ENCODE data around the gene IER5L. TPM values are rescaled to one million over a fixed set of nuclear protein-coding genes. Genes with fewer than 3 reads are reported as not detected.

IER5L gene
- total and polyA plus RNA-seq, 2 experiments from 2014 or later: 4.3 to 81.7 TPM

DNA sequence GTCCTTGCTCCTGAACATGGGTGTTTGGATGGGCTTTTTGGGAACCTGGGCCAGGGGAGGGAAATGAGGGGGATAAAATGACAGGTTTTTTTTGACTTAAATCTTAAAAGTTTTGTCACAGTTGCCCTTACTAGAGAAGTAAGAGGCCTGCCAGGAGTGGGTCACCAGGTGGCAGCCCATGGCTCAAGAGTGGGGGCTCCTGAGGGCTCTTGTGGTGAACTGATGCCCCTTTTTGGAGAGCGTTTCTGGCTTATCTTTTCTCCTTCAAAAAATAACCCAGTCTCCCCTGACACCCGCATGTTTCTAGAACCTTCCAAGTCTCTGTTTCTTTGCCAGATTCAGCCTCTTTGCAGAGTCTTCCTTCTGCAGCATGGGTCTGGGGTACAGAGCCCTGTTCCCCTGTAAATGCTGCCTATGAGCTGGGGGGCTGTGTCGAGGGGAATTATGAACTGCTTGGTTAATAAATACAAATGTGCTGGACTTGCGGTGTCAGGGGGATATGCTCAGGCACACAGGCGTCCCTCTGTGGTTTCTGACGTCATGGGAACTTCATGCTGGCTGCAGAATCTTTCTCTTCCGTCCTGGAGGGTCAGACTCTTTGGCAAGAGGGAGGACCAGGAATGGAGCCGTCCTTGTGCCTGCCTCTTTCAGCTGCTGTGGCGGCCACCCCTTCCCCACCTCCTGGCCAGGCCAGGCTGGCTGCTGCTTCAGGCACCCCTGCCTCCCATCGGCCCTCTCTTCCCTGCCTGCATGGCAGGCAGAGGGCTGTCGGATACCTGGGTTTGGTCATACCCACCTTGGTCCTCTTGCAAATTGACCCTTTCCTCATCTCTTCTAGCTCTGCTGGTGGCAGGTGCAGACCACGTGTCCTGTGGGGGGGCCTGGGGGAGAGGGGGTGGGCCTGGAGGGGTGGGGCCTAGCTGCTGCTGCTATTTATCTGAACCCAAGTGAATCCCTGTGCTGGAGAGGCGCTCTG is 36.7 kb downstream of the IER5L start:
- Histone ChIP-seq H3F3A (ENCODE audit: insufficient read depth) (peaks cover 24% of the 10 kb centered on the region), H2AFZ (no peak overlapping the region), H3K4me1 (ENCODE audit: insufficient read depth) (peaks cover 70% of the 10 kb centered on the region), H4K20me1 (ENCODE audit: insufficient read depth) (no peaks in the 10 kb centered on the region), H3K4me3 (peak overlapping the region; percentile 50), H3K9me3 (ENCODE audit: low read depth) (no peaks in the 10 kb centered on the region), H3K27ac (peak overlapping the region; percentile 100), H3K36me3 (ENCODE audit: low read depth) (no peaks in the 10 kb centered on the region), H3K9me2 (ENCODE audit: insufficient read depth) (no peaks in the 10 kb centered on the region), H3K27me3 (replicated peaks; ENCODE audit: insufficient read depth) (no peaks in the 10 kb centered on the region), H3K4me2 (ENCODE audit: unreplicated experiment) (peak overlapping the region; percentile 78), H3K9ac (peak overlapping the region; percentile 99), H3K79me2 (ENCODE audit: insufficient read depth) (peaks cover 30% of the 10 kb centered on the region)
- WGBS, 2 experiments (ENCODE audit: low coverage in 1 of 2, low lambda C conversion rate in 2 of 2, missing lambda C conversion rate in 2 of 2): 13 to 14% methylated on average over 13 of the region's 13 CpGs
- peak; percentile 96 for DNase-seq
- in situ Hi-C loops (cut with MboI): no loop called here
- TF ChIP-seq EZH2 (IDR thresholded peaks at IDR 0.05; ENCODE audit: insufficient read depth, poor library complexity, severe bottlenecking) (no peak), EZH2phosphoT487 (IDR thresholded peaks at IDR 0.05; ENCODE audit: insufficient read depth, low read depth) (no peak)

DNA sequence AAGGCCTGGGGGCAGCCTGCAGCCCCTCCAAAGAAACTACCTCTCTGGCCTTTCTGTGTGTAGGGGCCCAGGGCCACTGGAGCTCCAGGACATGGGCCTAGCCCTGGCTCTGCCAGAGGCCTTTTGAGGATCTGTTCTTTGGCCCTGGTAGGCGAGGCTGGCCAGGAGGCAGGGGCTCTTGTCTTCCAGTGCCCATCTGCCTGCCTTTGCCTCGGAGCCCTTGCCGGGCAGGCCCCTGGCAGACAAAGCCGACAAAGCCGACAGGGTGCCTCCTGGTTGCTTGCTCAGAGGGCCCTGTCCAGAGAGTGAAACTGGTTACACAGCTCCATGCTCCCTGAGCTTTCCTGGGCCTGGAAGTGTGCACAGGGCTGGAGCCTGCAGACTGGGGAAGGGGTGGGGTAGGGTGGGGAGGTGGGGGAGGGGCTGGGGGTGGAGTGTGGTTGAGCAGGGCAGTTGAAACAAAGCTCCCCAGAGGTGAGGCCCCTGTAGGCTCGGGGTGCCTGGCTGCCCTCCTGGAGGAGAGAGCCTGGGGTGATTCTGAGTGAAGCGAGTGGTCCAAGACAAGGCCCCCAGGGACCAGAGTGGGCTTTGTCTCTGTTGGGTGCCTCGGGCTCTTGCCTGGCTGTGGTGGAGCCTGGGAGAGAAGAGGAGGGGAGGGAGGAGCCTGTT is 37.5 kb downstream of the IER5L start:
- peaks cover 24% of the 10 kb centered on the region for H3F3A ChIP-seq (ENCODE audit: insufficient read depth)
- peaks cover 30% of the 10 kb centered on the region for H3K79me2 ChIP-seq (ENCODE audit: insufficient read depth)
- DNase-seq: peak; percentile 78
- H3K27ac ChIP-seq: peak overlapping the region; percentile 100
- no peaks in the 10 kb centered on the region for H3K36me3 ChIP-seq (ENCODE audit: low read depth)
- TF ChIP-seq EZH2 (IDR thresholded peaks at IDR 0.05; ENCODE audit: insufficient read depth, poor library complexity, severe bottlenecking): no peak
- TF ChIP-seq EZH2phosphoT487 (IDR thresholded peaks at IDR 0.05; ENCODE audit: insufficient read depth, low read depth): no peak
- H3K4me1 ChIP-seq (ENCODE audit: insufficient read depth): peaks cover 61% of the 10 kb centered on the region
- no peaks in the 10 kb centered on the region for H4K20me1 ChIP-seq (ENCODE audit: insufficient read depth)
- peak overlapping the region; percentile 70 for H3K4me3 ChIP-seq
- peak overlapping the region; percentile 92 for H3K4me2 ChIP-seq (ENCODE audit: unreplicated experiment)
- peak overlapping the region; percentile 99 for H3K9ac ChIP-seq
- H3K9me3 ChIP-seq (ENCODE audit: low read depth): no peaks in the 10 kb centered on the region
- WGBS, 2 experiments (ENCODE audit: low coverage in 1 of 2, low lambda C conversion rate in 2 of 2, missing lambda C conversion rate in 2 of 2): 2% methylated on average over 7 to 8 of the region's 8 CpGs
- in situ Hi-C loops (cut with MboI): no loop called here
- H2AFZ ChIP-seq: no peak overlapping the region
- H3K9me2 ChIP-seq (ENCODE audit: insufficient read depth): no peaks in the 10 kb centered on the region
- no peaks in the 10 kb centered on the region for H3K27me3 ChIP-seq (replicated peaks; ENCODE audit: insufficient read depth)

DNA sequence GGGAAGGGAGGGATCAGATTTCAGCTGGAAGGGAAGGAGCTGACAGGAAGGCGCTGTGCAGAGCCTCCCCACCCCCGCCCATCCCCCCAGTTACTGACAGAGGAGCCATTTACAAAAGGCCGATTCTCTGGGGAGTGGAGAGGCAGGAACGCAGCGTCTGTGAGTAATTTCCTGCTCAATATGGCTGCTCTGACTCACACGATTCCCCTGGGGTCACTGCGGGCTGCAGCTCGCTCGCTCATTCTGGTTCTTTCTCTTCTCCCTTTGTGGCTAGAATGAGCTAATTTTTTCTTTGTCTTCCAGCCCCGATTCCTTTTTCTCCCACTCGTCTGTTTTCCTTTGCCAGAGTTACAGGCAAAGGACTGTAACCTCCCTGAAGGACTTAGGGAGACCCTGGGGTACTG is 38.1 kb downstream of the IER5L start:
- H3K9me2 ChIP-seq (ENCODE audit: insufficient read depth): no peaks in the 10 kb centered on the region
- 0 to 1% methylated on average over 11 of the region's 11 CpGs for WGBS, 2 experiments (ENCODE audit: low coverage in 1 of 2, low lambda C conversion rate in 2 of 2, missing lambda C conversion rate in 2 of 2)
- no peaks in the 10 kb centered on the region for H3K27me3 ChIP-seq (replicated peaks; ENCODE audit: insufficient read depth)
- H3K4me1 ChIP-seq (ENCODE audit: insufficient read depth): peaks cover 56% of the 10 kb centered on the region
- peak overlapping the region; percentile 99 for H3K9ac ChIP-seq
- in situ Hi-C loops (cut with MboI): loop anchor here (10.0 kb wide), 1 partner anchor 645 kb away; no protein-coding TSS in a partner anchor
- TF ChIP-seq EZH2 (IDR thresholded peaks at IDR 0.05; ENCODE audit: insufficient read depth, poor library complexity, severe bottlenecking): no peak
- no peak for TF ChIP-seq EZH2phosphoT487 (IDR thresholded peaks at IDR 0.05; ENCODE audit: insufficient read depth, low read depth)
- H3K27ac ChIP-seq: peak overlapping the region; percentile 100
- peaks cover 24% of the 10 kb centered on the region for H3F3A ChIP-seq (ENCODE audit: insufficient read depth)
- no peaks in the 10 kb centered on the region for H4K20me1 ChIP-seq (ENCODE audit: insufficient read depth)
- peak; percentile 100 for DNase-seq
- H3K4me3 ChIP-seq: peak overlapping the region; percentile 70
- no peaks in the 10 kb centered on the region for H3K9me3 ChIP-seq (ENCODE audit: low read depth)
- H3K36me3 ChIP-seq (ENCODE audit: low read depth): no peaks in the 10 kb centered on the region
- H3K79me2 ChIP-seq (ENCODE audit: insufficient read depth): peaks cover 29% of the 10 kb centered on the region
- H2AFZ ChIP-seq: no peak overlapping the region
- H3K4me2 ChIP-seq (ENCODE audit: unreplicated experiment): peak overlapping the region; percentile 92

DNA sequence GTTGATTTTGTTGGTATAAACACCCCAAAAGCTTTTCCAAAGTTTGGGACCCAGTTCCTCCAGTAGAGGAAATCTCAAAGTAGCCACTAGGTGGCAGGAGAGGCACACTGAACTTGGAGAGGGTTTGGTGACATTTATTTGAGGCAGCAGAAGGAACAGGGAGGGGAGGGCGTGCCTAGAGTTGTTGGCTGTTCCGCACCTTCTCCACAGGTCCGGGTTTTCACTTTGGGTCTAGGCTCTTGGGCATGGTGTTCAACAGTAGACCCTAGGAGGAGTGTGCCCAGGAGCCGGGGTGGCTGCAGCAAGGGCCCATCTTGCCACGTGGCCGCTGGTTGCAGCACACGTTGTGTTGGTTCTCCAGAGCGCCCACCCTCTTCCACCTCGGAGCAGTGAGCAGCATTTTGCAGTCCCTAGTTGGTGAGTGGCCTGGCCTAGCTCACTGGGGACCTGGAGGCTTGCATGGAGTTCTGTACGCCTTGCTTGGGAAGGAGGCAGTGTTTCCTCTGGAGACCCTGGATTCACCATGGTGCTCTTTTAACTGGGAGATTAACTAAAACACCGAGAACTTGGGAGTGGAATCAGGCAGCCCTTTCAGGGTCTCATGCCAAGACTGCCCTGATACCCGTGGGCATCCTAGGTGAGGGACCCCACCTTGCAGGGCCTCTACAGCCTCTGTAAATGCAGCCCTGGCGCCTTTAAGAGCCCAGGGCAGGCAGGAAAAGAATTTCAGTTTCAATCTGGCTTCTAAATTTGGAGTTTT is 38.6 kb downstream of the IER5L start:
- Histone ChIP-seq H2AFZ (peak overlapping the region; percentile 66), H3K4me1 (ENCODE audit: insufficient read depth) (peaks cover 55% of the 10 kb centered on the region), H3K9ac (peak overlapping the region; percentile 91), H3K9me2 (ENCODE audit: insufficient read depth) (no peaks in the 10 kb centered on the region), H3K4me3 (peak overlapping the region; percentile 69), H4K20me1 (ENCODE audit: insufficient read depth) (no peaks in the 10 kb centered on the region), H3K9me3 (ENCODE audit: low read depth) (no peaks in the 10 kb centered on the region), H3K27me3 (replicated peaks; ENCODE audit: insufficient read depth) (no peaks in the 10 kb centered on the region), H3F3A (ENCODE audit: insufficient read depth) (peaks cover 24% of the 10 kb centered on the region), H3K27ac (peak overlapping the region; percentile 100), H3K4me2 (ENCODE audit: unreplicated experiment) (peak overlapping the region; percentile 97), H3K79me2 (ENCODE audit: insufficient read depth) (peaks cover 26% of the 10 kb centered on the region), H3K36me3 (ENCODE audit: low read depth) (no peaks in the 10 kb centered on the region)
- TF ChIP-seq EZH2 (IDR thresholded peaks at IDR 0.05; ENCODE audit: insufficient read depth, poor library complexity, severe bottlenecking): no peak
- TF ChIP-seq EZH2phosphoT487 (IDR thresholded peaks at IDR 0.05; ENCODE audit: insufficient read depth, low read depth): no peak
- WGBS, 2 experiments (ENCODE audit: low coverage in 1 of 2, low lambda C conversion rate in 2 of 2, missing lambda C conversion rate in 2 of 2): 0 to 1% methylated on average over 13 of the region's 13 CpGs
- in situ Hi-C loops (cut with MboI): loop anchor here (10.0 kb wide), 1 partner anchor 645 kb away; no protein-coding TSS in a partner anchor
- peak; percentile 88 for DNase-seq

All from GM23248 (cell line).